ENCODE measurements around the gene KCNJ5. TPM values are rescaled to one million over a fixed set of nuclear protein-coding genes. Genes with fewer than 3 reads are reported as not detected.

The KCNJ5 gene
- polyA plus RNA-seq (2013, experiment 1 of 2): 0.10 TPM
- 0.32 TPM for polyA plus RNA-seq (2013, experiment 2 of 2)

DNA sequence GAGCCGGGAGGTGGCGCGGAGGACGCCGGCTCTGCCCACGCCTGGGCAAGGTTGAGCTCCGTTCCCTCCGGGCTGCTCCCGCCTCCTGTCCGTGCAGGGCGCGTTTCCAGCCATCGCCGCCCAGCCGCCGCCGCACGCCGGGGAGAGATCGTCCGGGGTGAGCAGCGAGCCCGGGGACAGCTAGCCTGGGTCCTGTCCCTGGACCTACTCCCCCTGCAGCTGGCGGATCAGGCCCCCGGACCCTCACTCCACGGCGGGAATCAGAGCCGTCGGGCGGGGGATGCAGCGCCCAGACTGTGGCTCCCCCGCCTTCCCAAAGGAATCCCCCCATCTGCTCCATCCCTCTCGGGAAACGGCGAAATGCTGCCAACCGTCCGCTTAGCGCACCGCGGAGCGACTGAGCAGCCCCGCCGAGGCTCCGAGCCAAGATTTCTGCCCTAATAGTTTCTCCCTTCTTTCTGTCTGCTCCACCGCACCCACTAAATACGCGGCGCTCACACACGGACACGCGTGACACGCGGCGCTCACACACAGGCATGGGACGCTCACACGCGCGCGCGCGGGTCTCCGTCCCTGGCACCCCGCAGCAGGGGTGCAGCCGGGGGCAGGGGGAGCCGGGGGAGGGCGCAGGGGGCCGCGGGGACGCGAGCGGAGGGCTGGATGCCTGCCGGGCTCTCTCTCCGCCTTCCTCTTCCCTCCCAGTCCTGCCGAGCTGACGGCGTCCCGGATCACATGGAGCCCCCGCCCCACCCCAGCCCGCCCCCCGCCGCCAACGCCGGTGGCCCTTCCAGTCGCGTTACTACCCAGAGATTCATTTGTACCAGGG, at the start of gene KCNJ5:
TSS of gene KCNJ5 (plus strand) at position 814 of the 826 bp plus-strand sequence. CDS start 19,918 bp downstream, outside the sequence.
- peaks cover 99% of the 10 kb centered on the region for H3K27me3 ChIP-seq (ENCODE audit: insufficient read depth, low read length)
- H3K27ac ChIP-seq (ENCODE audit: low read depth, low read length): no peak within 1 kb of the TSS
- H3K4me1 ChIP-seq (ENCODE audit: insufficient read depth, low read length): peaks cover 22% of the 10 kb centered on the region
- H3K4me3 ChIP-seq (ENCODE audit: low read length): peak within 1 kb of the TSS; percentile 56
- H3K36me3 ChIP-seq (ENCODE audit: insufficient read depth, low read length): no peaks in the 10 kb centered on the region
- H3K9me3 ChIP-seq (ENCODE audit: insufficient read depth, low read depth, low read length): no peaks in the 10 kb centered on the region
- WGBS: under 1% methylated on average over 71 of the region's 85 CpGs
- H3K9ac ChIP-seq (ENCODE audit: low read depth, low read length): no peak within 1 kb of the TSS

DNA sequence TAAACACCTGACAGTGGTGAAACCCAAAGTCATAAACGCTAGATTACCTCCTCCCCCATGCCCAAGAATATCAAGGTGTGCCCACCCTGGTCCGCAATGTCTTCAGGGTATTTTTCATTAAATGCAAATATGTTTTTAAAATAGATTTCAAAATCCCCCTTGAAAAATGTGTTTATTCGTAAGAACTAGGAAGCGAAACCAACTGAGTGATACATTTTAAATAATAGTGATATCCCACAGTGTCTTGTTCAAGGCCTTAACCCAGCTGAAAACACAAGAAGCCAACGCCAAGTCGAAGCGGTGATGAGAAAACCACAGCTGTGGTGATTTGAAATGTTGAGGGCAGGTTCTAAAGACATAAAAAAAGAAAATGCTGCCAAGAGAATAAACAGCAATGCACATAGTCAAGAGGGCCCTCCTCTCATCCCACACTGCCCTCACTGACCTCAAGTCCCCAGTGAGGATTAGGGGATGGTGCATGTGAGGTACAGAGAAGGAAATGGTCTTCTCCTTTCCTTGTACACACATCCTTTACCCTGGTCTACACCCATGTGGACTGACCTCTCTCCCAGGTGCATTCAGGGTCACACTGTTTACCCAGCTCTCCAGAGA, 49.6 kb upstream of the KCNJ5 start:
- Histone ChIP-seq H3K36me3 (ENCODE audit: insufficient read depth, low read length) (no peaks in the 10 kb centered on the region), H3K4me3 (ENCODE audit: low read length) (no peak overlapping the region), H3K9me3 (ENCODE audit: insufficient read depth, low read depth, low read length) (no peaks in the 10 kb centered on the region), H3K27ac (ENCODE audit: low read depth, low read length) (no peak overlapping the region), H3K9ac (ENCODE audit: low read depth, low read length) (no peak overlapping the region), H3K27me3 (ENCODE audit: insufficient read depth, low read length) (no peaks in the 10 kb centered on the region), H3K4me1 (ENCODE audit: insufficient read depth, low read length) (peaks cover 11% of the 10 kb centered on the region; the same call in 1 of the 2 replicates)
- 95% methylated on average over 6 of the region's 7 CpGs for WGBS

DNA sequence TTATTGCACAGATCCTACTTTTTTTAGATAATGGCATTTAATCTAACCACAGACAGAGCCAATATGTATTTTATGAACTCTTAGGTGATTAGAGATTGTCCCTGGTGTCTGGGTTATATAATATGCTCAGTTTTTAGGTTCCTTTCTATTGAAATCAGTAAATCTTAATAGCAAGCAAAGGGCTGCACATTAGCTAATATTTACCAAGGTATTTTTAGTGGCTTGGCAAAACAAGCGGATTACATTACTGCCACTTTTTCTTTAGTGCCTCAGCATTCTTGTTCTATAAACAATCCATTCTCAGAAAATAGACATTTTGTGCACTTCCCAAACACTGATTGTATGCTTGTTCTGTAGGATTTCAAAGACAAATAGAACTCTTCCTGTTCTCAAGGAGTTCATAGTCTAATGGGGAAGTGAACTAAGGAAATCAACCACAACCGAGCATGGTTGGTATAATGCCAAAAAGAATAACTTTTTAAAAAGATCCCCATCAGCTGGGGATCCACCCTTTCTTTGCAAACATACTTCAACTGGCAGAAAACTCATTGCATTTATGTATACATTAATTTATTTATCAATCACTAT, 47.9 kb upstream of the KCNJ5 start:
- 93% methylated on average over 2 of the region's 2 CpGs for WGBS
- no peak overlapping the region for H3K27ac ChIP-seq (ENCODE audit: low read depth, low read length)
- no peaks in the 10 kb centered on the region for H3K27me3 ChIP-seq (ENCODE audit: insufficient read depth, low read length)
- H3K4me3 ChIP-seq (ENCODE audit: low read length): no peak overlapping the region
- H3K4me1 ChIP-seq (ENCODE audit: insufficient read depth, low read length): peaks cover 11% of the 10 kb centered on the region; the same call in 1 of the 2 replicates
- H3K9ac ChIP-seq (ENCODE audit: low read depth, low read length): no peak overlapping the region
- H3K9me3 ChIP-seq (ENCODE audit: insufficient read depth, low read depth, low read length): no peaks in the 10 kb centered on the region
- H3K36me3 ChIP-seq (ENCODE audit: insufficient read depth, low read length): no peaks in the 10 kb centered on the region

DNA sequence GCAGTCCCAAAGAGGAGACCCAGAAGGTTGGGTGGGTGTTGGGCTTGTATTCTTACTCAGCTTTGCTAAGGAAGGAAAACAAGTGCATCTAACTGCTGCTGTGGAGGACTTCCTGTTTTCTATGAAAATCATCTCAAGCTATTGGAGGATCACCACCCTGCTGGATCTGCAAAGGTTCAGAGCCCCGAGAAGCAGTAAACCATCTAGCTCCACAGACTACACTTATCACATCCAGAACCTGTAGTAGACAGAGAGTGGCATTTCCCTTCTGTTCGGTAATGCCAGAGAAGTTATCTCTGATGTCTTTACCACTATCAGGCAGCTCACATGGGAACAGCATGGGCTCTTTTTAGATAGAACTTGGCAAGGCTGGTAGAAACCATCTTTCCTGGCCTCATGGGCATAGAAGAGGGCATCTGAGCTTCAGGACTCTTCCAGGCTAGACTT, 45.8 kb upstream of the KCNJ5 start:
- no peaks in the 10 kb centered on the region for H3K9me3 ChIP-seq (ENCODE audit: insufficient read depth, low read depth, low read length)
- WGBS: 97% methylated on average over 2 of the region's 2 CpGs
- H3K36me3 ChIP-seq (ENCODE audit: insufficient read depth, low read length): no peaks in the 10 kb centered on the region
- no peak overlapping the region for H3K4me3 ChIP-seq (ENCODE audit: low read length)
- H3K9ac ChIP-seq (ENCODE audit: low read depth, low read length): no peak overlapping the region
- no peaks in the 10 kb centered on the region for H3K4me1 ChIP-seq (ENCODE audit: insufficient read depth, low read length)
- H3K27me3 ChIP-seq (ENCODE audit: insufficient read depth, low read length): no peaks in the 10 kb centered on the region
- H3K27ac ChIP-seq (ENCODE audit: low read depth, low read length): no peak overlapping the region

DNA sequence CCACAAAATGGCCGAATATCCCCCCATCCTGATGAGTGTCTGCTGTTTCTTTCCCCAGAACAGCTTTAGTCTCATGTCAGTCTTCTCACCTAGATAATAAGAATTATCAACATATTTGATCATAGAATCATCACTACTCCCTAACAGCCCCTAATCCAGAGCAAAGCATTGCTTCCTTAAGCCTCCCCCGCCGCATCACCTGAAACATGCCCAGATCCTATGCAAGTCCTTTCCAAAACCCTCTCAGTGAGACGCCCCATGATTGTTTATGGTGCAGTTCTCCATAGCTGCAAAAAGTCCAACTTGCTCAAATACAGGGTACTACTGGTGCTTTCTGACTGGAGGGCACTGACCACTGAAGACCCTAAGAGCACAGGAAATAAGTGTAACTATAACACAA, 44.2 kb upstream of the KCNJ5 start:
- no peaks in the 10 kb centered on the region for H3K27me3 ChIP-seq (ENCODE audit: insufficient read depth, low read length)
- no peaks in the 10 kb centered on the region for H3K36me3 ChIP-seq (ENCODE audit: insufficient read depth, low read length)
- H3K9me3 ChIP-seq (ENCODE audit: insufficient read depth, low read depth, low read length): no peaks in the 10 kb centered on the region
- H3K4me1 ChIP-seq (ENCODE audit: insufficient read depth, low read length): no peaks in the 10 kb centered on the region
- H3K4me3 ChIP-seq (ENCODE audit: low read length): no peak overlapping the region
- H3K27ac ChIP-seq (ENCODE audit: low read depth, low read length): no peak overlapping the region
- H3K9ac ChIP-seq (ENCODE audit: low read depth, low read length): no peak overlapping the region
- 97% methylated on average over 4 of the region's 4 CpGs for WGBS

DNA sequence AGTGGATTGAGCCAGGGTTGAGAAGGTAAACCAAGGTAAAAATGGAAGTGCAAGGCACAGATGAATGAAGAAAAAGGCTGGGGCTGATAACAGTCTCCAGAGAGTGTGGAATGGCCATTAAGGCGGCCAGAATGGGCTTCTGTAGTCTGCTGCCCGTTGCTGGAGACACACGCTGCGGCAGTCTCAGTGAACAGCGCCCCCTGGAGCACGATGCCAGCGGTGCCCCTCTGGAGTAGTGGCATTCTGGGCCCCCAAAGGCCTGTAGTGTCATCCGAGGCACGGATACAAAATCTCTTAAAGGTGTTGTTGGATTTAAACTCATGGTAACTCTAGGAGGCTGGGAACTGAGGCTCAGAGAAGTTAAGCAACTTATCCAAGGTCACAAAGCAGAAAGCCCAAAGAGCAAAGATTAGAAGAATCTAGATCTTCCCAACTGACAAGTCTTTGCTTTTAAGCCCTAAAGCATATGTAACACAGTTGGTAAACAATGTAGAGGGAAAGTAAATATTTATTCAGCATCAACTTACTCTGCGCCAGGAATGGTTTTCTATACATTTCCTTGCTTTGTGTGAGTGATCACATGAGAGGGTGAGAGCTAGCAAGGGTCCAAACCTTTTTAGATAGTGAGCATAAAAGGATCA, 42.2 kb upstream of the KCNJ5 start:
- Histone ChIP-seq H3K4me3 (ENCODE audit: low read length) (no peak overlapping the region), H3K4me1 (ENCODE audit: insufficient read depth, low read length) (no peaks in the 10 kb centered on the region), H3K27me3 (ENCODE audit: insufficient read depth, low read length) (no peaks in the 10 kb centered on the region), H3K36me3 (ENCODE audit: insufficient read depth, low read length) (no peaks in the 10 kb centered on the region), H3K27ac (ENCODE audit: low read depth, low read length) (no peak overlapping the region), H3K9me3 (ENCODE audit: insufficient read depth, low read depth, low read length) (no peaks in the 10 kb centered on the region), H3K9ac (ENCODE audit: low read depth, low read length) (no peak overlapping the region)
- 27% methylated on average over 10 of the region's 10 CpGs for WGBS

DNA sequence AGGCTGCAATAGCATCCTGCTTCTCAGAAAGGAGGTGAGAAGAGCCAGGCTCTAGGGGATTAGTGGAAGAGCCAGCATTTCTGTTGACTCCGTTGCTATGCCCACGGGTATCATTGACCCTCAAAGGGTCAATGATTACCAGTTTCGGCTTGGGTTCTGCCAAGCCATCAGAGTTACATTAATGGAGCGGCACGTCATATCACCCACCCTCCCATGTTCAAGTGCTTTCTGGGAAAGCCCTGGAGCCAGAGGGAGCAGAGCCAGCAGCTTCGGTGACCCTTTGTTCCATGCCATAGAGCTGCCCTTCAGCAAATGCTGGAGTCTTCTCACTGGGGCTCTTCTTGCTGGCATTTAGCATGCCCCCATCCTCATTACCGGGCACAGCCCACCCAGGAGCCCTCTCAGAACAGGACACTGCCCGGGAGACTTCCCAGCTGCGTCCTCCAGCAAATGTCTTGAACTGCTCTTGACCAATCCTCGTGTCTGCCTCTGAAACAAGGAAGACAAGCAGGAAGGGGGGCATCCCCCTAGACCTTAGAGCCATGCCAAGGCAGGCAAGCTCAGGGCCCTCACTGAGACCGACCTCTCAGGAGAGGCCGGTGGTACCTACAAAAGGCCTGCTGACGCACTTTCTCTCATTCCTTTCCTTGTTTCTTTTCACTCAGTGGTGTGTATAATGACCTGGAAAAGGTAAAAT, 38.7 kb upstream of the KCNJ5 start:
- Histone ChIP-seq H3K4me1 (ENCODE audit: insufficient read depth, low read length) (no peaks in the 10 kb centered on the region), H3K27me3 (ENCODE audit: insufficient read depth, low read length) (0 out of 2 replicates have a peak, but pooled peaks cover 7% of the 10 kb centered on the region), H3K27ac (ENCODE audit: low read depth, low read length) (no peak overlapping the region), H3K9ac (ENCODE audit: low read depth, low read length) (no peak overlapping the region), H3K4me3 (ENCODE audit: low read length) (no peak overlapping the region), H3K9me3 (ENCODE audit: insufficient read depth, low read depth, low read length) (no peaks in the 10 kb centered on the region), H3K36me3 (ENCODE audit: insufficient read depth, low read length) (no peaks in the 10 kb centered on the region)
- 94% methylated on average over 12 of the region's 13 CpGs for WGBS

DNA sequence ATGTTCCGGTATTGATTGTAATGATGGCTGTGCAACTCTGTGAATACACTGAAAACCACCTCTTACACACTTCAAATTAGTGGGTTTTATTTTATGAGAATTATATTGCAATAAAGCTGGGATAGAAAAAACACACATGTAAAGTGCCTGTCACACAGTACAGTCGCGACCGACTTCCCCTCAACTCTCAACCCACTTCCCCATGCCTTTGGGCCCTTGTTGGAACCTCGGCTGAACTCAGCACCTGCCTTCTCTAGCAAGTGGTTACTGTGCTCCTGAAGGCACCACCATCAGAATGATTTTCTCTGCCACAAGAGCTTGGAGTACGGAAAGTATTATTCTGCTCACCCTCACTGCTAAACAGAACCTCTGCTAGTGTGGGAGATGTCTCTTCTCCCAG, 37.6 kb upstream of the KCNJ5 start:
- Histone ChIP-seq H3K9ac (ENCODE audit: low read depth, low read length) (no peak overlapping the region), H3K4me3 (ENCODE audit: low read length) (no peak overlapping the region), H3K36me3 (ENCODE audit: insufficient read depth, low read length) (no peaks in the 10 kb centered on the region), H3K27ac (ENCODE audit: low read depth, low read length) (no peak overlapping the region), H3K27me3 (ENCODE audit: insufficient read depth, low read length) (peaks cover 9% of the 10 kb centered on the region), H3K4me1 (ENCODE audit: insufficient read depth, low read length) (no peaks in the 10 kb centered on the region), H3K9me3 (ENCODE audit: insufficient read depth, low read depth, low read length) (no peaks in the 10 kb centered on the region)
- WGBS: 96% methylated on average over 5 of the region's 6 CpGs

DNA sequence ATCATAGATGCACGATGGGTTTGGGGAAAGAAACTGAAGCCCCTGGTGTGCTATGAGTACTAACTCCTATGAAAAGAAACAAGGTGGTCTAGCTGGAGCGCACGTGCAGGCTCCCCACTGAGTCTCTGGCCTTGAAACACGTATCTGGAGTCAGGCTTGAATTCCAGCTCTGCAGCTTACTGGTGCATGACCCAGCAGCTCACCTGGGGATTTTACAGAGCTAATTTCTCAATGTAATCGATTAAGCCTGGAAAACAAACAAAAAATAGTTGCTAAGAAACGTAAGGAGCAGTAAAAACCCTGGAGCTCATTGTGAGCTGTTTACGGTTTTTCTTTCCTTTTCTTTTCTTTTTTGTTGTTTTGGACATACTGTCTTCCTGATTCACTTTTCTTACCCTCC, 36.3 kb upstream of the KCNJ5 start:
- Histone ChIP-seq H3K27me3 (ENCODE audit: insufficient read depth, low read length) (peaks cover 21% of the 10 kb centered on the region), H3K4me1 (ENCODE audit: insufficient read depth, low read length) (no peaks in the 10 kb centered on the region), H3K4me3 (ENCODE audit: low read length) (no peak overlapping the region), H3K9ac (ENCODE audit: low read depth, low read length) (no peak overlapping the region), H3K27ac (ENCODE audit: low read depth, low read length) (no peak overlapping the region), H3K36me3 (ENCODE audit: insufficient read depth, low read length) (no peaks in the 10 kb centered on the region), H3K9me3 (ENCODE audit: insufficient read depth, low read depth, low read length) (no peaks in the 10 kb centered on the region)
- WGBS: 88% methylated on average over 7 of the region's 7 CpGs

DNA sequence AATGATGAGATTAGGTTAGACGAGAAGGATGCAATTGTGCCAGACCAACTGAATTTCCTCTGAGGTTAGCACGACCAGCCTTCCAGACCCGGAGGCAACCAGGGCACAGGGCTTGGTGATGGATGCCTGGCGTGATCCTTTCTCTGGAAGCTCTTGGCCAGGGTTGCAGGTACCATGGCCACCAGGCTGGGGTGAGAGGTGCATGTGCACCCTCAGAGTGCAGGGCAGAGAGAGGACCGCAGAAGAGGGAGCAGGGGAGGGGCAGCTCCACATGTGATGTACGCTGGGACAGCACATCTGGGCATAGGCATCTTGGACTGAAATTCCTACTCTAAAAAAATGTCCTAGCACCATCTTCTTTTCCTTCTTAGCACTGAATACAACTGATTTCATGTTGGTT, 34.9 kb upstream of the KCNJ5 start:
- 93% methylated on average over 6 of the region's 6 CpGs for WGBS
- Histone ChIP-seq H3K36me3 (ENCODE audit: insufficient read depth, low read length) (no peaks in the 10 kb centered on the region), H3K4me3 (ENCODE audit: low read length) (no peak overlapping the region), H3K4me1 (ENCODE audit: insufficient read depth, low read length) (no peaks in the 10 kb centered on the region), H3K9ac (ENCODE audit: low read depth, low read length) (no peak overlapping the region), H3K27ac (ENCODE audit: low read depth, low read length) (no peak overlapping the region), H3K27me3 (ENCODE audit: insufficient read depth, low read length) (peaks cover 21% of the 10 kb centered on the region), H3K9me3 (ENCODE audit: insufficient read depth, low read depth, low read length) (no peaks in the 10 kb centered on the region)

All from HUES64 (cell line).